Inflammatory macrophage (primary cell): ENCODE data around the gene IER3.
"Not testable (repeated sequence)": the region's sequence is repeated elsewhere in the genome, so short reads cannot be mapped to it uniquely, and the experiment has no call there.

Source experiments
- DNase-seq, 2 donors: peaks; one replicate each; pipeline ENCODE4 v3.0.0-alpha.2; 2020 to 2022

IER3 gene

DNA sequence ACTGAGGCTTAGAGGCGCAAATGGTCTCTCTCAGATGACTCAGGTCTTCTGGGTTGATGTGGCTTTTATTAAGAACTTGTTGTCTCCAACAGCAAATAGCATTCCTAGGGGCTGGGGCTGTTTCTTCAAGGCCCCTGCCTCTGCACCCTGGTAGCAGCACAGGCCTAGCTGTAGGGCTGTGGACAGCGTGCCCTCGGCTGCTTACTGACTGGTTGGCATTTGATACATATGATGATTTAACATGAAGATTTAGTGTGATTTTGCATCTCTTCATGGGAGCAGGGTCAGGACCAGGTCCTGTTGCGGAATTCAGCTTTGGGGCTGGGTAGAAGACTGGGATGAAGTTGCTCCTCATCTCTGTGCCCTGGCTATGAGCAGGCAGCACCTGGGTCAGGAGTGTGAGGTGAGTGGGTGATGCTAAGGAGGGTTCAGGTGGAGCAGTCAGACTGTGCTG is 24.3 kb upstream of the IER3 start:
- no peak for DNase-seq

DNA sequence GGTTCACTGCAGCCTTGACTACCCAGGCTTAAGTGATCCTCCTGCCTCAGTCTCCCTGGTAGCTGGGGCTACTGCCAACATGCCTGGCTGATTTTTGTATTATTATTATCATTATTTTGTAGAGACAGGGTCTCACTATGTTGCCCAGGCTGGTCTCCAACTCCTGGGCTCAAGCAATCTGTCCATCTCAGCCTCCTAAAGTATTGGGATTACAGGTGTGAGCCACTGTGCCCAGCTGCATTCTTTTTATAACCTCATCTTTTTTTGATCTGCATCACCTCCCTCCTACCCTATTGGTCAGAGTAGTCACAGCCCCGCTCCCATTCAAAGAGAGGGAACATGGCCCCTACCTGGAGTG is 23.6 kb upstream of the IER3 start:
- no peak for DNase-seq

DNA sequence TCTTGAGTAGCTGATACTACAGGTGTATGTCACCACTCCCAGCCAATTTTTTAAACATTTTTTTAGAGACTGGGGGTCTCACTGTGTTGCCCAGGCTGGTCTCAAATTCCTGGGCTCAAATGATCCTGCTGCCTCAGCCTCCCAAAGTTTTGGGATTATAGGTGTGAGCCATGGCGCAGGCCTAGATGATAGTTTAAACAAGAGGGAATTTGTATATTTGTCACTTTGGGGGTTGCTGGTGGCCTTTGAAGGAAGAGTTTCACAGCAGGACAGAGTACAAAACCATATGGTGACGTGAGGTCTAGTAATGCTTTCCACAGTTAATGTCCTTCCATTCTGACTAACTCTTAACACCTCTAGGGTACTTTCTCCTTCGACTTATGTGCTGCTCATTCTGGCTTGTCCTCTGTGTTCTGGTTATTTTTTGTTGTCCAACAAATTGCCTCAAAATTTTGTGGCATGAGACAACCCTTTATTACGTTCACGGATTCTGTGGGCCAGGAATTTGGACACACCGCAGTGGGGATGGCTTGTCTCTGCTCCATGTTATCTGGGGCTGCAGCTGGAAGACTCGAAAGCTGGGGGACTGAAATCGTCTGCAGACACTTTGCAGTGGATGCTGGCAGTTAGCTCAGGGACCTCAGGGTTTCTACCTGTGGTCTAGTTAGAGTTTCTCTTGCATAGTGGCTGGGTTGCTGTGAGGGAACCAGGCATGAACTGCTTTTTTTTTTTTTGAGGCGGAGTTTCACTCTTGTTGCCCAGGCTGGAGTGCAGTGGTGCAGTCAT is 23.0 kb upstream of the IER3 start:
- no peak for DNase-seq

DNA sequence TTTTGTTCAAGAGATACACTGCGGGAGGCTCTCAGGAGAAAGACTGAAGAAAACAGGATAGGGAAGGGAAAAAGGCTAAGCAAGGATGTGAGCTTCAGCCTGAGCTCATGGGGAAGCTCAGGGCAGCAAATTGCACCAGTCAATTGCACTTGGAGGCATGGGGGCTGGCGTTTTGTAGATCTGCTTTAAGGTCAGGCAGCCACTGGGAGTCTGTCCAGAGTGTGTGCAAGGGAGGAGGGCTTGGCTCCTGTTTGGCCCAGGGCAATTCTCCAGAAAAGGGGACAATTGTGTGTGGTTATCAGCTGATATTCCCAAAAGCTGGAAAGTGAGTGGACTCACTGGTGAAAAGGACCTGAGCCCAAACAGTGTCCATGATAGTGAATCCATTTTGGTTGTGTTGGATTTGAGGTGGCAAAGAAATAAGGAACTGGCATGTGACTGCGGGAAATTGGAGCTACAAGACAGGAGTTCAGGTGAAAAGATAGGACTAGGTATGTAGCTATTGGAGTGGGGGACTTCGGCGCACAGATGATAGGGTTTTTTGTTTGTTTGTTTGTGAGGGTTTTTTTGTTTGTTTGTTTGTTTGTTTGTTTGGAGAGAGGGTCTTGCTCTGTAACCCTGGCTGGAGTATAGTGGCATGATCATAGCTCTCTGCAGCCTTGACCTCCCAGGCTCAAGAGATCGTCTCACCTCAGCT is 22.3 kb upstream of the IER3 start:
- peak in 1 of 2 donors; percentile 51 for DNase-seq

DNA sequence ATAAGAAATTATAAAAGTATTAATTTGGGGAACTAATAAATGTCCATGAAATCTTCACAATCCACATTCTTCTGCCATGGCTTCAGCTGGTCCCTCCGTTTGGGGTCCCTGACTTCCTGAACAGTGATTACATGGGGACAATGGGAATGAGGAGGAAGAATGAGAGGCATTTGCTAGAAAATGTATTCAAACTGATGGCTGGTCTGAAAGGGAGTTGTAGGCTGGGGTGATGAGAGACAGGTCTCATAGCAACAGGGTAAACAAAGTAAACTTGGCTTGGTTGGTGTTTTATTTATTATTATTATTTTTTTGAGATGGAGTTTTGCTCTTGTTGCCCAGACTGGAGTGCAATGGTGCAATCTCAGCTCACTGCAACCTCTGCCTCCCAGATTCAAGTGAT is 21.1 kb upstream of the IER3 start:
- DNase-seq = not testable (repeated sequence)

DNA sequence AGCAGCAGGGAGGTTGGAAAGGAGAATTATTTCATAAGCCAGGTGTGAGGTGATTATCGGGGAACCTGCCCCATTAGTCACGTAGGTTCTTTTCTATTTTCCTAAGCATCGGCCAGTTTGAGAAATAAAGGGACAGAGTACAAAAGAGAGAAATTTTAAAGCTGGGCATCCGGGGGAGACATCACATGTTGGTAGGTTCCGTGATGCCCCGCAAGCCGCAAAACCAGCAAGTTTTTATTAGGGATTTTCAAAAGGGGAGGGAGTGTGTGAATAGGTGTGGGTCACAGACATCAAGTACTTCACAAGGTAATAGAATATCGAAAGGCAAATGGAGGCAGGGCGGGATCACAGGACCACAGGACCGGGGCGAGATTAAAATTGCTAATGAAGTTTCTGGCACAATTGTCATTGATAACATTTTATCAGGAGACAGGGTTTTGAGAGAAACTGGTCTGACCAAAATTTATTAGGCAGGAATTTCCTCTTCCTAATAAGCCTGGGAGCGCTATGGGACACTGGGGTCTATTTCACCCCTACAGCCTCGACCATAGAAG is 20.2 kb upstream of the IER3 start:
- not testable (repeated sequence) for DNase-seq

DNA sequence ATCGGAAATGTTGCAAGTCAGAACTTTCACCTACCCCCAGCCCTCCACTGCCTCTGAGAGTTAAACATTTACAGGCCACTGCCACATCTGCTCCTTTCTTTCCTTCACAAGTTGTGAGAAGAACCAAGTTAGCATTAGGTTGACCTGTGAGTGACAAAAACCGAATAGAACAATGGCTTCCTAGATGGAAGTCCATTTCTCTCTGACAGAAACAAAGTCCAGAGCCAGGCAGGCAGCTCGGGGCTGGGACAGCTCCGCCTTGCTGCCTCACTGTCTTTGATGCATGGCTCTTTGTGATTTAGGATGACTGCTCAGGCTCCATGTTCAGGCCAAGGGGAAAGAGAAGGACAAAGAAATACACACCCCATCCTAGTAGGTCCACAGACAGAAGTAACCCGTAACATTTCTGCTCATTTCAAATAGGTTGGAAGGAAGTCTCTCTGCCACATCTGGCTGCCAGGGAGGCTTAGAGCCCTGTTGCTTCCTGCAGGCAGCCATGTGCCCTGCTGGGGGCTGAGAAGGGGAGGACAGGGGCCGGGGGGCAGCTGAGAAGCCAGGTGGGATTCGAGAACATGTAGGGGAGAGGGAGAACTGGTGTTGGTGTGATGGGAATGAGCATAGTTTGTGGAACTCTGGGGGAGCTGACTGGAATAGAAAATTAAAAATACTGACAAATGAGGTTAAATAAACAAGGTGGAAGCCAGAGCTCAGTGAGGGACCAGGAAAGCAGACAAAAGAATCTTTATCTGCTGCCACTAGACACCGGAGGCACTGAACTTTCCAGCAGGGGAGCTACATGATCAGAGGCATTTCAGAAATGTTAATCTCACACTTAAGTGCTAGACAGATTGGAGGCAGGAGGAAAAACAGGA is 19.5 kb upstream of the IER3 start:
- no peak for DNase-seq

DNA sequence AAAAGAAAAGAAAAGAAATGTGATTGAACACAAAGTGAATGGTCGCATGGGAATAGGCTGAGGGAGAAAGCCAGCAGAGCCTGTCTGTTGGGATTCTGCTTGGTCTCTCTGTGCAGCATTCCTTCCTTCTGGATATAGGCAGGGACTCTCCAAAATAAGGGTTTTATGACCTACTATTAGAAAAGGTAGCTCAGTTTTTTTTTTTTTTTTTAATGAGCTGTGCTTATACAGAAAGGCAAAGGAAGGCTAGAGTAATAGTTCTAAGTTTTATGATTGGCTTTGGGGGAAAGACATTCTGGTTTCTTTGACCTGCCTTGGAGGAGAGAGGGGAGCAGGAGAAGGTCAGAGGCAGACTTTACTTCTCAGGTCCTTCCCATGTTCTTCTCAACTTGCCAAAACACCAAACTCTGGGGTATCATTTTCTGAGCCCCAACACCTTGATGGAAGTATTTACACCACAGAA is 18.8 kb upstream of the IER3 start:
- DNase-seq = no peak

DNA sequence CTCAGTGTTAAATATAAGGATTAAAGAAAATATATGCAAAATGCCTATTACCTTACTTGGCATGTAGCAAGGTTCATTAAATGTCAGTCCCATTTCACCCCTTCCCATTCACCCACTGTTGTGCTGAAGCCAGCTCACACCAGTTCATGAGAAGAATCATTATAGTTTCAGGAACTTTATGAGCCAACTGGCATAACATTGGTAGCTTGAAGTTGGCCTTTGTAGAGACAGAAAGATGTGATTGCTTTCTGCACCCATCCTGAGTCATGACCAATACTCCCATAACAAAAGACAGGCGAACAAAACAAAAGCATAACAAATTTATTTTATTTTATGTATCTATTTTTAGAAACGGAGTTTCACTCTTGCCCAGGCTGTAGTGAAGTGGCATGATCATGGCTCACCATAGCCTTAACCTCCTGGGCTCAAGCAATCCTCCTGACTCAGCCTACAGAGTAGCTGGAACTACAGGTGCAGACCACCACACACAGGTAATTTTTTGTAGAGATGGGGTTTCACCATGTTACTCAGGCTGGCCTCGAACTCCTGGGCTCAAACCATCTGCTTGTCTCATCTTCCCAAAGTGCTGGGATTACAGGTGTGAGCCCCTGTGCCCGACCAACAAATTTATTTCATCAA is 17.6 kb upstream of the IER3 start:
- DNase-seq = no peak

DNA sequence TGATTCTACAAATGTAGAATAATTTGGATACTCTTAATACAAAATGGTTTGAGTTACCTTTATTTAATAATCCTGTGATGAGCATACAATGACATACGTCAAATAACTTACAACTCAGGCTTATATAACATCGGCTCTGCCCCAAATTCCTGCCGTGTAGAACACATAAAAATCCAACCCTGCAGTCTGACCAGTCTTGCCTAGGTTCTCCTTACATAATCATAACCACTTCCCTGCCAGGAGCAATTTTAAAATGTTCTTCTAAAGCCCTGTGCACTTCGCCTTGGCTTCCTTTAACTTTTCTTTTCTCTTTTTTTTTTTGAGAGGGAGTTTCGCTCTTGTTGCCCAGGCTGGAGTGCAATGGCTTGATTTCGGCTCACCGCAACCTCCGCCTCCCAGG is 16.2 kb upstream of the IER3 start:
- DNase-seq = peak; percentile 48 to 51

DNA sequence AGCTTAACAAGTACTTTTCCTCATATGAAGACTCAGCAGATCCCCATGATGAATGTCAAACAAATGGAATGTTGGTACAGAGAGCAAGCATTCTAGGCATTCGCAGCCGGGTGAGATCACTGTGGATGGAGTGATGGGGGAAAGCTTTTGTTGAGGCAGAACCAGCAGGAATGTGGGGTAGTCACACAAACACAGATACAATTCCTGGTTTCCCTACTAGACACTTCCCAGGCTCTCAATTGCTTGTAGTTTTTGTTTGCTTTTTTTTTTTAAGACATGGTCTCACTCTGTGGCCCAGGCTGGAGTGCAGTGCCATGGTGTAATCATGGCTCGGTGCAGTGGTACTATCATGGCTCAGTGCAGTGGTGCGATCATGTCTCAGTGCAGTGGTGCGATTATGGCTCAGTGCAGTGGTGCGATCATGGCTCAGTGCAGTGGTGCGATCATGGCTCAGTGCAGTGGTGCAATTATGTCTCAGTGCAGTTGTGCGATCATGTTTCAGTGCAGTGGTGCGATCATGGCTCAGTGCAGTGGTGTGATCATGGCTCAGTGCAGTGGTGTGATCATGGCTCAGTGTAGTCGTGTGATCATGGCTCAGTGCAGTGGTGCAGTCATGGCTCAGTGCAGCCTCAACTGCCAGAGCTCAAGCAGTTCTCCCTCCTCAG is 15.4 kb upstream of the IER3 start:
- no peak for DNase-seq

DNA sequence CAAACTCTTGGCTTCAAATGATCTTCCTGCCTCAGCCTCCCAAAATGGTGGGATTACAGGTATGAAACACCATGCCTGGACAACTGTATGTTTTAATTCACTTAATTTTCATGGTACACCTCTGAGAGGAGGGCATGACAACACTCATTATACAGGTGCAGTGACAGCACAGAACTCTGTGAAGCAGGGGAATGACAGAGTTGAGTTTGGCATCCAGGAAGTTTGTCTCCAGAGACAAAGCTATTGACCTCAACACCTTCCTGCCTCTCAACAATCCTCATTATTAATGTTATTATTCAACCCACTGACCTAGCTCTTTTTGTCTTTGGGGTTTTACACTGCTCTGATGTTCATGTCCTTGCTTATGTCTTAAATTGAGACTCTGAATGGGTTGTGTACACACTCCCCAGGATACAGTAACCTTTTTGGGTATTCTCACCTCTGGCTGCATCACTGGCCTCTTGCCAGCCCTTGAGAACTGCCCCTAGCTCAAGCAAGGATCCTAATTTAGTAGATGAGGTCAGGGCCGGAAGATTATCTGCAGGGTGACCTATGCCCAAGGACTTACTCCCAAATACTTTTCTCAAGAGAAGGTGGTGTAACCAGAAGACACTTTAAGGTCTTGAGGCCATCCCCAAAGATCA is 13.0 kb upstream of the IER3 start:
- DNase-seq = no peak

DNA sequence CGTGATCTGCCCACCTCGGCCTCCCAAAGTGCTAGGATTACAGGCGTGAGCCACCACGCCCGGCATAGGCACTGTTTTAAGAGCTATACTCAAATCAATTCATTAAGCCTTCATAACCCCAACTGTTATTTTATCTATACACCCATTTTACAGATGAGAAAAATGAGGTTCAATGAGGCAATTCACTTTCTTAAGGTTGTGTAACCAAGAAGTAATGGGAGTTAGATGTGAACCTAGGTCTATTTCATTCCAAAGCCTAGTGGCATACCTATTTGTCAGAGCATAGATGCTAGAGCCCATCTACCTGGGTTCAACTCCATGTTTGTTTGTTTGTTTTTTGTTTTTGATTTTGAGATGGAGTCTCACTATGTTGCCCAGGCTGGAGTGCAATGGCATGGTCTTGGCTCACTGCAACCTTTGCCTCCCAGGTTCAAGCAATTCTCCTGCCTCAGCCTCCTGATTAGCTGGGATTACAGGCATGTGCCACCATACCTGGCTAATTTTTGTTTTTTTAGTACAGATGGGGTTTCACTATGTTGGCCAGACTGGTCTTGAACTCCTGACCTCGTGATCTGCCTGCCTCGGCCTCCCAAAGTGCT is 12.2 kb upstream of the IER3 start:
- DNase-seq = not testable (repeated sequence)

DNA sequence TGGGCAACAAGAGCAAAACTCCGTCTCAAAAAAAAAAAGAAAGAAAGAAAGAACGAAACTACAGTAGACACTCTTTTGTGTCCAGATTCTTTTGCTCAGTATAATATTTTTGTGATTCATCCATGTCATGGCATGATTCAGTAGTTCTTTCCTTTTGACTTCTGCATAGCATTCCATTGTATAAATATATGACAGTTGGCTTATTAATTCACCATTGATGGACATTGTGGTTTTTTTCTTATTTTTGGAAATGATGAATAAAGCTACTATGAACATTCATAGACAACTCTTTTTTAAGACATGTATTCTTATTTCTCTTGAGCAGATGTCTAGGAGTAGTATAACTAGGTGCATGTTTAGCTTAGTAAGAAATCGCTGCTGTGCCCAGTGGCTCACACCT is 10.3 kb upstream of the IER3 start:
- no peak for DNase-seq

DNA sequence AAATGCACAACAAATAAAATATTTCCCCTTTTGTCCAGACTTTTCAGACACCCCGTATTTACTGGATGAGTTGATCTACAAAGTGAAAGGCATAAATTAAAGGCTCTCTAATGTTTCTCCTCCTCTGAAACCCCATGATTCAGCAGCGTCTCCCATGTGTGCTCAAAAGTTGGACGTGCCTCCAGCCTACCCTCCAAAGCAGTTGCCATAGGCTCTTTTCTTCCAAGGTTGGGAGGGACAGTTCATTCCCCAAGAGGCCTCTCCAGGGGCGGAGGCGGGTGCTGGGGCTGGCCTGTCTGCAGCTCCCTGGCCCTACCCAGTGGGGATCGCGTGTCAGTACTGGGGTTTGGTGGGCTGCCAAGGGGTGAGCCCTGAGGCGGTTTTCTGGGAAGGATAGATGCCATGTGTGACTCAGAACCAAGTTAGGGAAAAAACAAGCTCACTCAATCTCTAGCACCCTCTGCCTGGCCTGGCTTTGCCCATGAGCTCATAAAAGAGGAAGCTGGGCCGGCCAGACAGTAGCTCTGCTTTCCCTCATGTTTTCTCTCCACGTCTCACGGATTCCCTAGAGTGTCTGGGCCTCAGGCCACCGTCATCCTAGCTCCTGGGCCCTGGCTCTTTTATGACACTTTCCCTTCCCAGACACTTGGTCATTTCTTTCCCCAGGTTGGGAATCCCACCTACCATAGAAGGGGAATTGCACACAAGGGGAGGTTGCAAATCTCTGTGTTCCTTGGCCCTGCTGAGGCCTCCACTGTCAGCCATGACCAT is 8.0 kb upstream of the IER3 start:
- DNase-seq = peak; percentile 81 to 82

DNA sequence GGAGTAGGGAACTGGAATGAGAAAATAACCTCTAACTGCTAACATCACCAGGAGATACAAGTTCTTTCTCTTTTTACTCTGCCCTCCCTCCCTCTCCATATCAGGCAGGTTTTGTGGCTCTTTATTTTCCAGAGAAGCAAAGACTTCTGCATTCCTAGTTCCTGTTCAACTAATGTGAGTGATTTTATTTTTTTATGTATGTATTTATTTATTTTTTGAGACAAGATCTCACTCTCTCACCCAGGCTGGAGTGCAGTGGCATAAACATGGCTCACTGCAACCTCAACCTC is 6.0 kb upstream of the IER3 start:
- no peak for DNase-seq

DNA sequence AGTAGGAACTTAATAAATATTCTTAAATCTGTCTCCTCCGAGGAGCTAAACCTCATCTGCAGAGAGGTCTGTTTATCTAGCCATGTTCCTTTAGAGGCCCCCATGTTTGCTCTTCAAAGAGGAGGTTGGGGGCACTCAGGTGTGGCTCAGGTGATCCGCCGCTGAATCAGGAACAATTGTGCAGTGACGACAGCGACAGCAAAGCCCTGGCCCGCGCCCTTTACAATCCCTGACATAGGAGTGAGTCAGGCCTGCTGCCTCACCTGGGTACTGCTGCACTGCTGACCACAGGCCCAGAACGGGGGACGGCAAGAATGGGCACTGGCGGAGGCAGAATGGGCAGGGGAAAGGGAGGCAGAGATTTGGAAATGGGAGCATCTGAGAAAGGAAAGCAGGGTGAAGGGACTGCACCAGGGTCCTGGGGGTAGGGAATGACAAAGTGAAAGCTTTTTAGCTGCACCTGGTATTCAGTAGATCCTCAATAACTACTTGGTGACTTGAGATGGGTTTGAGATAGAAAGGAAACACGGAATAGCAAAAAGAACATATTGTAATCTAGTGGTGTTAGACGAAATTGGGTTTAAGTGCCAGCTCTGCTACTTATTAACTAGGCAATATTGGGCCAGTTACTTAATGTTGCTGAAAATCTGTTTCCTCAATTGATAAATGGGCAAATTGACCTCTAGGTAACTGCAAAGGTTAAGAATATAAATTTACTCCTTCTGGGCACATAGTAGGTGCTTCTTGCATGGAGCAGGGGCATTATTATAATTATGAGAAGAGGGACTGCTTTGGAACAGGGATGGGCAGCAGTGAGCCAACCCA is 5.4 kb upstream of the IER3 start:
- DNase-seq = no peak

DNA sequence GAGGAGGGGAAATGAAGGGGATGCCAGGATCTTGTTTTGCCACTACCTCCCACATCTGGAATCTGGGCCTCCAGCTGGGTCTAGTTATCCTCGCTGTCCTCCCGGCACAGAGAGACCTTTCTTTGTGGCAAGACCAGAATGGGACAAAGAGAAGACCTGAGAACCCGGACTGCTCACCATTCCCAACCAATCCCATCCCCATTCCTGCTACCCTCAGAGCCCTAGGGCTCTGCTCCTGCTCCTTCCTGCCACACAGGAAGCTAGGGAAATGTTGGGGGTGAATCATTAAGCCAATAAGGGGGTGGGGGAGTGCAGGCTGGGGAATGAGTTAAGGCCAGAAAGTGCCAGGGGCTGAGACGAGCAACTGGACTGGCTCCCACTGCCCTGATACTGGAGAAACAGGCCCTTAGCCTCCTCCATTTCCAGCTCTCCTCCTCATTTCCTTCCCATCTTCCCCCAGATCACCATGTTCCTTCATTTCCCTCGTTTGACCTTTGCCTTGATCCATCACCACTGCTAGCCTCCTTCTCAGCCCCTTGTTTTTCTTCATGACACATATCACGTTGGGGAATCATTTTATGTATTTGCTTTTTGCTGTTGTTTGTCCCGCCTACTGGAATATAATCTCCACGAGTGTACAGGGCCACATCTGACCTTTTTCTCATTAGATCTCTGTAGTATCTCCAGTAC is 4.6 kb upstream of the IER3 start:
- DNase-seq = no peak
